ENCODE data around the gene SCMH1. TPM values are rescaled to one million over a fixed set of nuclear protein-coding genes. Genes with fewer than 3 reads are reported as not detected.

SCMH1 gene
- total and polyA plus RNA-seq, 2 donors (not counting 3 experiments of a cell fraction or from before 2014, with no cell fraction given) = 39.9 to 40.7 TPM

- no peak overlapping the region for H3K4me3 ChIP-seq (replicated peaks in 1 of 3; ENCODE audit: insufficient read depth in 1 of 3, low read depth in 1 of 3, low read length in 3 of 3)
- H3K36me3 ChIP-seq (ENCODE audit: control insufficient read depth in 2 of 2, extremely low read depth in 1 of 2, insufficient read depth in 2 of 2, low read length in 2 of 2) = no peaks in the 10 kb centered on the region
- dilution Hi-C loops (cut with MboI; ENCODE audit: extremely low pct_ligation_motif_present, low sequenced_read_pairs) = no loop called here
- ChIA-PET CTCF (interaction anchor here (1.3 kb wide), 1 partner anchor 154 kb away, joined by 4 read pairs; no protein-coding TSS in a partner anchor), POLR2A (no interaction called here)
- no peaks in the 10 kb centered on the region for H4K20me1 ChIP-seq (replicated peaks; ENCODE audit: control insufficient read depth, extremely low read depth, insufficient read depth, low read length)
- H3K4me2 ChIP-seq (ENCODE audit: insufficient read depth, low read length) = no peak overlapping the region
- DNase-seq (ENCODE audit: low read depth, low spot score) (no peak), FAIRE-seq (no peak)
- intact Hi-C loops (cut with micrococcal nuclease) = no loop called here
- H3K9me3 ChIP-seq (replicated peaks; ENCODE audit: control insufficient read depth, insufficient read depth, low read length) = no peaks in the 10 kb centered on the region
- peaks cover 0 to 1% of the 10 kb centered on the region in 2 experiments for H3K27me3 ChIP-seq (ENCODE audit: control insufficient read depth in 2 of 2, insufficient read depth in 2 of 2, low read length in 2 of 2)
- H3K9ac ChIP-seq (replicated peaks; ENCODE audit: extremely low read depth, insufficient read depth, low read length) = no peak overlapping the region
- H3K27ac ChIP-seq (ENCODE audit: insufficient read depth, low read depth, low read length) = no peak overlapping the region
- no peaks in the 10 kb centered on the region for H3K9me1 ChIP-seq (replicated peaks; ENCODE audit: control insufficient read depth, extremely low read depth, insufficient read depth, low read length)
- H3K4me1 ChIP-seq (ENCODE audit: control insufficient read depth, extremely low read depth, insufficient read depth, low read length) = no peaks in the 10 kb centered on the region
- no TSS peak for BruUV-seq (replicated peaks)
- no peaks in the 10 kb centered on the region for H3K79me2 ChIP-seq (ENCODE audit: control insufficient read depth, insufficient read depth, low read length)
- H2AFZ ChIP-seq (ENCODE audit: low read depth, low read length) = no peak overlapping the region
- no peak for TF ChIP-seq MAX (IDR thresholded peaks at IDR 0.05; ENCODE audit: insufficient read depth, insufficient read length)
- no peak for TF ChIP-seq FOS (IDR thresholded peaks at IDR 0.05; ENCODE audit: borderline replicate concordance, insufficient read depth, low read length)
- no peak for TF ChIP-seq POLR2AphosphoS5 (IDR thresholded peaks at IDR 0.05; ENCODE audit: insufficient read depth, low read depth, low read length)
- TF ChIP-seq EZH2 (IDR thresholded peaks at IDR 0.05; ENCODE audit: borderline replicate concordance, low read depth, low read length, severe bottlenecking) = no peak
- no peak for TF ChIP-seq CTCF (IDR thresholded peaks at IDR 0.05; ENCODE audit: extremely low read depth in 1 of 2, insufficient read depth in 1 of 2, low read depth in 1 of 2, low read length in 2 of 2)
- TF ChIP-seq JUN (IDR thresholded peaks at IDR 0.05; ENCODE audit: borderline replicate concordance, insufficient read depth, insufficient read length, low read depth) = no peak
Measured at GRCh38 chr1:41278076-41278475, 36.0 kb upstream of the SCMH1 start.

Data from endothelial cell of umbilical vein (primary cell).